Keratinocyte (primary cell): ENCODE data around the gene NEK10. TPM values are rescaled to one million over a fixed set of nuclear protein-coding genes. Genes with fewer than 3 reads are reported as not detected.

Source experiments
- DNase-seq: peaks from one replicate; pipeline ENCODE4 v3.0.0-alpha.2; 2011; ENCODE audit warnings: low read depth, missing footprints, low spot score
- FAIRE-seq: peaks from 2 replicates; lab custom pipeline; 2011; peaks lifted over from hg19 to GRCh38; lab: Jason Lieb, UNC
- H2AFZ ChIP-seq: 2 replicates; pipeline ENCODE4 v1.6.0; 2012; ENCODE audit warnings: low read length, control low read depth, inconsistent platforms; ENCODE audit not compliant: control insufficient read depth
- H3K27ac ChIP-seq: 2 replicates; pipeline ENCODE4 v1.5.1; 2011; ENCODE audit warnings: low read length; ENCODE audit not compliant: control insufficient read depth, insufficient read depth
- H3K27me3 ChIP-seq: 3 replicates; pipeline ENCODE4 v1.6.0; 2011; ENCODE audit warnings: low read length; ENCODE audit not compliant: control insufficient read depth, insufficient read depth; ENCODE audit errors: extremely low read depth
- H3K36me3 ChIP-seq, 2 experiments: 2 replicates in 1 of 2; 3 replicates in 1 of 2; pipeline ENCODE4 v1.5.1; 2011; ENCODE audit warnings: low read length in 2 of 2, mild to moderate bottlenecking in 1 of 2; ENCODE audit not compliant: control insufficient read depth in 2 of 2, insufficient read depth in 2 of 2; ENCODE audit errors: extremely low read depth in 1 of 2
- H3K4me1 ChIP-seq: 3 replicates; pipeline ENCODE4 v1.5.1; 2011; ENCODE audit warnings: low read length; ENCODE audit not compliant: control insufficient read depth, insufficient read depth; ENCODE audit errors: extremely low read depth
- H3K4me2 ChIP-seq: 3 replicates; pipeline ENCODE4 v1.6.0; 2011; ENCODE audit warnings: low read depth, low read length; ENCODE audit not compliant: control insufficient read depth, insufficient read depth; ENCODE audit errors: extremely low read depth
- H3K4me3 ChIP-seq, 3 experiments: fragments of 200-600 bp in 1 of 3; sonication (generic) in 1 of 3; 2 replicates in 2 of 3; 3 replicates in 1 of 3; pipeline ENCODE4 v1.5.1; 2011 to 2016; ENCODE audit warnings: low read length in 3 of 3, mild to moderate bottlenecking in 3 of 3, control low read depth in 2 of 3, inconsistent platforms in 1 of 3, low read depth in 1 of 3, mixed read lengths in 1 of 3, mixed run types in 1 of 3, moderate library complexity in 1 of 3; ENCODE audit not compliant: control insufficient read depth in 2 of 3, insufficient read depth in 2 of 3; ENCODE audit errors: extremely low read depth in 1 of 3
- H3K79me2 ChIP-seq: 2 replicates; pipeline ENCODE4 v1.6.0; 2012; ENCODE audit warnings: low read length; ENCODE audit not compliant: control insufficient read depth, insufficient read depth
- H3K9ac ChIP-seq: 3 replicates; pipeline ENCODE4 v1.6.0; 2011; ENCODE audit warnings: low read length; ENCODE audit not compliant: control insufficient read depth, insufficient read depth; ENCODE audit errors: extremely low read depth
- H3K9me1 ChIP-seq: 3 replicates; pipeline ENCODE4 v1.6.0; 2011; ENCODE audit warnings: low read length; ENCODE audit not compliant: control insufficient read depth, insufficient read depth; ENCODE audit errors: extremely low read depth
- H3K9me3 ChIP-seq: 2 replicates; pipeline ENCODE4 v1.5.1; 2012; ENCODE audit warnings: low read depth, low read length; ENCODE audit not compliant: control insufficient read depth
- H4K20me1 ChIP-seq: 3 replicates; pipeline ENCODE4 v1.6.0; 2011; ENCODE audit warnings: low read length; ENCODE audit not compliant: control insufficient read depth, insufficient read depth; ENCODE audit errors: extremely low read depth
- CTCF ChIP-seq, 3 experiments: IDR thresholded peaks in 1 of 3; conservative IDR thresholded peaks in 1 of 3; optimal IDR thresholded peaks in 1 of 3; 2 replicates in 2 of 3; 3 replicates in 1 of 3; pipeline versions ENCODE3 to v1.5.1; 2011; ENCODE audit warnings: low read length in 3 of 3, mild to moderate bottlenecking in 3 of 3, moderate library complexity in 2 of 3, control low read depth in 1 of 3, inconsistent platforms in 1 of 3; ENCODE audit not compliant: insufficient read depth in 2 of 3; ENCODE audit errors: extremely low read depth in 1 of 3
- EZH2 ChIP-seq: IDR thresholded peaks from one replicate; pipeline ENCODE4 v1.6.1; 2012; ENCODE audit warnings: inconsistent platforms, mild to moderate bottlenecking, low read length, moderate library complexity
- dilution Hi-C: fragments of 300-500 bp; cut with MboI; formaldehyde crosslinking; loops from one replicate; pipeline ENCODE4 v1.7.0; 2020; ENCODE audit warnings: low sequenced_read_pairs; ENCODE audit not compliant: extremely low pct_ligation_motif_present
- polyA plus RNA-seq, 5 experiments: library from polyadenylated mRNA; depleted of rRNA in 3 of 5; stranded (reverse) in 3 of 5; stranded (forward) in 1 of 5; unstranded in 1 of 5; fragments of >200 nt; gene quantifications; 1 replicate in 1 of 5; 2 replicates in 3 of 5; 3 replicates in 1 of 5; pipeline versions ENCODE4 v1.2.1 to v1.2.3, GENCODE V29; 2011 to 2012; ENCODE audit warnings: missing spikeins in 2 of 5, low read depth in 1 of 5, low replicate concordance in 1 of 5

NEK10 gene
- polyA plus RNA-seq, 1 donor (not counting 4 experiments of a cell fraction or from before 2014, with no cell fraction given), result 0.98 TPM

GRCh38 chr3:27378331-27378730 lies 9.1 kb upstream of the NEK10 start:
- H3K9me1 ChIP-seq, result no peaks in the 10 kb centered on the region
- dilution Hi-C loops, result no loop called here
- H4K20me1 ChIP-seq, result no peaks in the 10 kb centered on the region
- H3K9ac ChIP-seq, result no peak overlapping the region
- H3K27ac ChIP-seq, result no peak overlapping the region
- no peak for DNase-seq
- H3K36me3 ChIP-seq, result peaks cover 6 to 9% of the 10 kb centered on the region in 2 experiments
- no peaks in the 10 kb centered on the region for H3K9me3 ChIP-seq
- no peak for FAIRE-seq
- no peaks in the 10 kb centered on the region for H3K27me3 ChIP-seq
- H3K79me2 ChIP-seq, result no peaks in the 10 kb centered on the region
- H2AFZ ChIP-seq, result no peak overlapping the region
- no peak overlapping the region for H3K4me3 ChIP-seq
- TF ChIP-seq CTCF (optimal IDR thresholded peaks at IDR 0.05 in 1 of 3, IDR thresholded peaks at IDR 0.05 in 1 of 3, conservative IDR thresholded peaks at IDR 0.05 in 1 of 3; ENCODE audit: extremely low read depth in 1 of 3, insufficient read depth in 2 of 3, low read length in 3 of 3) (no peak), EZH2 (no peak)
- H3K4me2 ChIP-seq, result no peak overlapping the region
- H3K4me1 ChIP-seq, result no peaks in the 10 kb centered on the region

GRCh38 chr3:27376109-27376772 lies 7.1 kb upstream of the NEK10 start:
- no peaks in the 10 kb centered on the region for H3K9me1 ChIP-seq

More at GRCh38 chr3:27376109-27376772, 7.1 kb upstream of the NEK10 start:
- H3K9ac ChIP-seq, result no peak overlapping the region
- dilution Hi-C loops, result no loop called here
- no peak overlapping the region for H3K4me3 ChIP-seq
- FAIRE-seq (no peak), DNase-seq (no peak)
- no peaks in the 10 kb centered on the region for H3K79me2 ChIP-seq
- no peak overlapping the region for H3K4me2 ChIP-seq
- no peaks in the 10 kb centered on the region for H3K27me3 ChIP-seq
- no peaks in the 10 kb centered on the region for H3K4me1 ChIP-seq
- H3K27ac ChIP-seq, result no peak overlapping the region
- H3K36me3 ChIP-seq, result peaks cover 2 to 9% of the 10 kb centered on the region in 2 experiments
- H3K9me3 ChIP-seq, result no peaks in the 10 kb centered on the region
- no peak overlapping the region for H2AFZ ChIP-seq
- TF ChIP-seq CTCF (optimal IDR thresholded peaks at IDR 0.05 in 1 of 3, IDR thresholded peaks at IDR 0.05 in 1 of 3, conservative IDR thresholded peaks at IDR 0.05 in 1 of 3; ENCODE audit: extremely low read depth in 1 of 3, insufficient read depth in 2 of 3, low read length in 3 of 3) (no peak), EZH2 (no peak)
- no peaks in the 10 kb centered on the region for H4K20me1 ChIP-seq
